Stimulated activated CD4-positive, alpha-beta T cell treated with anti-CD3 and anti-CD28 coated beads, Interleukin-1b, Interleukin-23, amount 100 ng/mL, for 48 hours (primary cell): ENCODE measurements around the gene CACUL1.
"Not testable (repeated sequence)": the region's sequence is repeated elsewhere in the genome, so short reads cannot be mapped to it uniquely, and the experiment has no call there.

ENCODE experiments used
- DNase-seq: peaks from one replicate; pipeline ENCODE4 v3.0.0-alpha.2; 2020

CACUL1 gene

GRCh38 chr10:118768041-118768919 lies 13.5 kb upstream of the CACUL1 start:
- DNase-seq: no peak

GRCh38 chr10:118767297-118768040 lies 12.7 kb upstream of the CACUL1 start:
- DNase-seq: no peak

- DNase-seq: no peak
Measured at GRCh38 chr10:118764195-118764594, 9.4 kb upstream of the CACUL1 start.

GRCh38 chr10:118763202-118763988 lies 8.6 kb upstream of the CACUL1 start:
- DNase-seq: no peak

GRCh38 chr10:118760265-118760664 lies 5.5 kb upstream of the CACUL1 start:
- DNase-seq: no peak

- no peak for DNase-seq
Measured at GRCh38 chr10:118758449-118758848, 3.7 kb upstream of the CACUL1 start.

GRCh38 chr10:118754229-118754555 lies 578 bp downstream of the CACUL1 start:
- DNase-seq: peak; percentile 24

- no peak for DNase-seq
Measured at GRCh38 chr10:118753331-118754228, 1.2 kb downstream of the CACUL1 start.

GRCh38 chr10:118752409-118752808 lies 2.4 kb downstream of the CACUL1 start:
- no peak for DNase-seq

GRCh38 chr10:118751265-118751664 lies 3.5 kb downstream of the CACUL1 start:
- no peak for DNase-seq

GRCh38 chr10:118748041-118748440 lies 6.7 kb downstream of the CACUL1 start:
- DNase-seq: no peak

- no peak for DNase-seq
Measured at GRCh38 chr10:118746246-118746645, 8.5 kb downstream of the CACUL1 start.

- no peak for DNase-seq
Measured at GRCh38 chr10:118745056-118745455, 9.7 kb downstream of the CACUL1 start.

GRCh38 chr10:118744346-118744918 lies 10.3 kb downstream of the CACUL1 start:
- not testable (repeated sequence) for DNase-seq

GRCh38 chr10:118742782-118743181 lies 12.0 kb downstream of the CACUL1 start:
- DNase-seq: no peak

GRCh38 chr10:118742032-118742431 lies 12.7 kb downstream of the CACUL1 start:
- DNase-seq: no peak

GRCh38 chr10:118738406-118738805 lies 16.4 kb downstream of the CACUL1 start:
- no peak for DNase-seq

- DNase-seq: no peak
Measured at GRCh38 chr10:118737603-118738302, 17.0 kb downstream of the CACUL1 start.

- no peak for DNase-seq
Measured at GRCh38 chr10:118735294-118735693, 19.5 kb downstream of the CACUL1 start.

GRCh38 chr10:118734475-118734874 lies 20.3 kb downstream of the CACUL1 start:
- no peak for DNase-seq
